HEK293T (cell line): ENCODE measurements around the gene TMEM121.

Experiments
- BHLHE40 ChIP-seq: fragments of 450-650 bp; IDR thresholded peaks from 2 replicates; pipeline ENCODE4 v1.6.1; 2016; ENCODE audit warnings: mild to moderate bottlenecking, moderate library complexity, borderline replicate concordance
- CTBP1 ChIP-seq: fragments of 450-650 bp; IDR thresholded peaks from 2 replicates; pipeline ENCODE4 v1.6.1; 2016; ENCODE audit warnings: borderline replicate concordance
- FOXM1 ChIP-seq: fragments of 450-650 bp; IDR thresholded peaks from 2 replicates; pipeline ENCODE4 v1.6.1; 2017; ENCODE audit warnings: mild to moderate bottlenecking, borderline replicate concordance
- HDGF ChIP-seq: fragments of 450-650 bp; IDR thresholded peaks from 2 replicates; pipeline ENCODE4 v1.6.1; 2017; ENCODE audit warnings: antibody characterized with exemption, borderline replicate concordance
- L3MBTL2 ChIP-seq: fragments of 450-650 bp; conservative IDR thresholded peaks from 2 replicates; pipeline ENCODE4 v1.6.1; 2016; ENCODE audit warnings: mild to moderate bottlenecking
- LEF1 ChIP-seq: fragments of 450-650 bp; IDR thresholded peaks from 2 replicates; pipeline ENCODE4 v1.6.1; 2017; ENCODE audit warnings: mild to moderate bottlenecking, borderline replicate concordance
- NFRKB ChIP-seq: fragments of 450-650 bp; IDR thresholded peaks from 2 replicates; pipeline ENCODE4 v1.6.1; 2016; ENCODE audit warnings: mild to moderate bottlenecking, moderate library complexity
- SP1 ChIP-seq: fragments of 450-650 bp; IDR thresholded peaks from 2 replicates; pipeline ENCODE4 v1.6.1; 2017
- ZNF384 ChIP-seq: fragments of 450-650 bp; IDR thresholded peaks from 2 replicates; pipeline ENCODE4 v1.6.1; 2016

DNA sequence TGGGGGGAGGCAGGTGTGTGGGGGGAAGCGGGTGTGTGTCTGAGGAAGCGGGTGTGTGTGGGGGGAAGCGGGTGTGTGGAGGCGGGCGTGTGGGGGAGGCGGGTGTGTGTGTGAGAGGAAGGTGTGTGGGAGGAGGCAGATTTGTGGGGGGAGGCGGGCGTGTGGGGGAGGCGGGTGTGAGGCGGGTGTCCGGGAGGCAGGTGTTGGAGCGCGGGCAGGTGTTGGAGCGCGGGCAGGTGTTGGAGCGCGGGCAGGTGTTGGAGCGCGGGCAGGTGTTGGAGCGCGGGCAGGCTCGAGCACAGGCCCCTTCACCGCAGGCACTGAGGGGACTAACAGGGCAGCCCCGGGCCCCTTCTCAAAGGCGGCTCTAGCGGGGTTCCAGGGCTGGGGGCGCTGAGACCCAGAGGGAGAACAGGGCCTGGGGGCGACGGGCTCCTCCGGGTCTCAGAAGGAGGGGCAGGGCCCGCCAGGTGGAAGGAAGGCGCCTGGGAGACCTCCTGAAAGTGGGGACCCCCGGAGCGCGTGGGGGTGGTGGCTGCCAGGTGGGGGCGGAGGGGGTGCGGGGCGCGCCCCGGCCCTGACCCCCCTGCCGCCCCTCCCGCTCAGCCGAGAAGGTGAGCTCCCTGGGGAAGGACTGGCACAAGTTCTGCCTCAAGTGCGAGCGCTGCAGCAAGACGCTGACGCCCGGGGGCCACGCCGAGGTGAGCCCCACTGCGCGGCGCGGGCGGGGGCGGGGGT lies 48.6 kb upstream of the TMEM121 start:
- TF ChIP-seq HDGF (no peak), SP1 (no peak), FOXM1 (no peak), ZNF384 (no peak), NFRKB (no peak), CTBP1 (no peak), L3MBTL2 (no peak), LEF1 (no peak), BHLHE40 (no peak)
